Hematopoietic multipotent progenitor cell treated with erythropoietin and hydrocortisone succinate and interleukin-3 and kit ligand, for 8 days (in vitro differentiated cells): ENCODE data around the gene RPL22.
A peak's percentile ranks its signal among the peaks of the same experiment; 100 is the strongest.

Experiments used
- DNase-seq: peaks from one replicate; pipeline ENCODE4 v3.0.0-alpha.2; 2015

RPL22 gene

DNA sequence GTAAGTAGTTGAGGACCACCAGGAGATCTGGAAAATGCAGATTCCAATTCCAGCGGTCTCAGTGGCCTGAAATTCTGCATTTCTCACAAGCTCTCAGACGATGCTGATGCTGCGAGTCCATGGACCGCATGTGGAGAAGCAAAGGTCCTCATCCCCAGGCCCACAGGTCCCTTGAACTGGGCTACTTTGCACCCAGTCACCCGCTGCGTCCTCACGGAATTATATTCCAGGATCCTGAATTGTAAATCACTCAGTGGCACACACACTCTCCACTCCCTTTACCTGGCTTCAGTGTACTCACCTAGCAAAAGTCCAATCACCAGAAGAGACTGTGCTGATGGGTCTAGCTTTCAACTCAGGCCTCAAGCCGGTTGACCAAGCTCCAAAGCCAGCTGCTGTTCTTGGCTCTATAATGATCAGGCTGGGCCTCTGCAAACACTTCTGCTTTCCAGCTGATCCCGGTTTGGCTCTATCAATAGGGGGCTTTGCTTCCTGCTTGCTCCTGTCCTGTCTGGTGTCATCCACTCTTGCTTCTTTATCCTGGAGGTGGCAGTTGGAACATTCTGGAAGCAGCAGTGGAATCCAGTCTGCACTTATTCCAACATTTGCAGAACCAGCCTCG lies 904 bp upstream of the RPL22 start:
- DNase-seq = no peak

DNA sequence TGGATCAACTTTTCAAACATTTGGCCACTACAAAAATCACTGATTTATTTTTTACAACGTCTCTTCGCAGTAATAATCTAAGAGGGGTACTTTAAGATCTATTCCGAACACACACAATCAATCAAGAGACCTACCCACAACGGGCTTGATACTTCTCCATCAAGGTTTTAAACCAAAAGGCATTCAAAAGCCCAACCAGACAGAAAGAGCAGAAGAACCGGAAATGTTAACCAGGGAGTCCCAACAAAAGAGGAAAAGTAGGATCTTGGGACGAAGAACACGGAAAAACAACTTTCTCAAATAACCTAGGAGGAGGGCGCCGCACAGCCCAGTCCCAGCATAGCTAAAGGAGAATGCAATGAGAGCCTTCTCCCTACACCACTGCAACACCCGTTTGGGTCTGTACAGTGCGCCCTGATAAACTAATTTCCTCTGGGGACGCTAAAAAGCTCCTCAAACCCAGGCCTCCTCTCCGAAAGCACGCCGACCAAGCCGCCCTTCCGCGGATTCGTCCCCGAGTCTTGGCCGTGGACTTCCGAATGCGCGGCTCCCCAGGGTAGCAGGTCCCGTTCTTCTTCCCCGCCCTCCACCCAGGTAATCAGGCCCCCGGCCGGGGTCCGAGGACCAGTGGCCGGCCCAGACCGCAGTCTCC lies 623 bp downstream of the RPL22 start:
- peak; percentile 19 for DNase-seq

DNA sequence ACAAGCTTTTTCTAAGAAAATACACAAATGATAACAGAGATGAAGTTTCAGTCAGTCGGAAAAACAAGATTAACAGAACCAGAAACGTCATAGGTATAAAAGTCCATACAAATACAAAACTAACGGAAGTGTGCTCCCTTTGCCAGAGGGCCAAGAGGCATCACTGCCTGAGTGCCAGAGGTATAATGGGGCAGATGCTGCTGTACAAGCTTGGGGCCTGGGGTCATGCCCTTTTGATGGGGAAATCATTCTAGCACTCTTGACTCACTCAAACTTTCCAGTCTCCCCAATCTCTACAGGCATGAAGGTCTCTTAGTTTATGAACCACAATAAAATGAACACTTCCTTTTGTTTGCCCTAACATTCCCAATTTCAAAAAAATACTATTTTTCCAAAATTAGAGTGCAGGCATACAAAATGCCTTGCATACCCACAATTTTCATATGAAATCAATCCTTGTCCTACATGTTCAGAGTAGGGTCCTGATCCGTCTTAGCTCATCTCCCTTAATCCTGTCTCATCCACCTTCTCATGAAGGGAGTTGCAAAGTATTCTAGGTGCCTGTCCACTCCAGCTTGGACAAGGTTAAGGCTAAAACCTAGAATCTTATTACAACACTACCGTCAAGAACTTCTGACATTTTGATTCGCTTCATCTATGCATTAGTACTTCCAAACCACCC lies 1.5 kb downstream of the RPL22 start:
- DNase-seq = no peak

DNA sequence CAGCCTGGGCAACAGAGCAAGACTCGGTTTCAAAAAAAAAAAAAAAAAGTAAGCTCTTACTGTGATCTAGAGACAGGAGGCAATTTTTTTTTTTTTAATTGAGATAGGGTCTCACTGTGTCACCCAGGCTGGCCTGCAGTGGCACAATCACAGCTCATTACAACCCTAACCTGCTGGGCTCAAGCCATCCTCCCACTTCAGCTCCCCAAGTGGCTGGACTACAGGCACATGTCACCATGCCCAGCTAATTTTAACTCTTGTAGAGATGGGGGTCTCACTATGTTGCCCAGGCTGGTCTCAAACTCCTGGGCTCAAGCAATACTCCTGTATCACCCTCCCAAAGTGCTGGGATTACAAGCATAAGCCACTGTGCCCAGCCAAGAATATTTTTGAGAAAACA lies 7.4 kb downstream of the RPL22 start:
- no peak for DNase-seq

DNA sequence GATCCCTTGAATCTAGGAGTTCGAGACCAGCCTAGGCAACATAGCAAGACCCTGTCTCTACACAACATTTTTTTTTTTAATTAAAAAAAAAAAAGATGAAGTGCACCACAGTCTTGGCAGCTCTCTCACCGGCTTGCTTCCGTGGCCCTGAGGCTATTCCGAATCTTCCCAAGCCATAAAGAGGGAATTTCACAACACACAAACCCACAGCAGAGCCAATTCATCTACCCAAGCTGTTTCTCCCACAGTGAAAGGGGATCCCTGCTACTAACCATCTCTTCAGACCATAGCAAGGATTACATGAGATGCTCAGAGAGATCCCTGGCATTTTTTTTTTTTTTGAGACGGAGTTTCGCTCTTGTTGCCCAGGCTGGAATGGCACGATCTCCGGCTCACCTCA lies 10.9 kb downstream of the RPL22 start:
- DNase-seq = no peak

DNA sequence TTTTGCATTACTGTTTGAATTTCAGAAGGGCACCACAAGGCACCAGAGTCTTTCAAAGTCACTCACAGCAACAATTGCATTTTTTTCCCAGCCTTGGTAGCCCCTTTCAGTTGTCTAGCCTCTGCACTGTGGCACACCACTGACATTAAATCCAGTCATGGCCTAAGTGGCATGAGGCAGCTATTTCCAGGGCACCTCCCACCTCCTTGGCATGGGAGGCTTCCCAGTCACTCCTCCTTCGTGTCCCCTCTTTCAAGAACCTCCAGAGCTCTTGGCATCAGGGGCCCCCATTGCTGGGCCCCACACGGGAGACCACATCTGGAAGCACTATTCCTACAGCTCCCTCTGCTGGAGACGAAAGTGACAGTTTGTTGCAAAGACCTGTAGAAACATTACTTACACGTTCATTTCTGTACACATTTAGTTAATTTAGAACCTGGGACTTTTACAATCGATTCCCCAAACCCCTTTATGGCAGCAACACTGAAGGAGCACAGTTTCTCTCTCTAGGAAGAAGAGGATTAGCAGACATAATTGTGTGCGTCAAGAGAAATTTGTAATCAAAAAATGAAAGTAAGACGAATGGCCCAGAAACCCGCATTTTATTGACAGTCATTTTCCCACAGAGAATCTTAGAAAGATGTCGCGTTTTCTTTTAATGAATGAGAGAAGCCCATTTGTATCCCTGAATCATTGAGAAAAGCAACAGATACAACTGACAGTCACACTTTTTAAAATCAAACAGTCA lies 13.6 kb downstream of the RPL22 start:
- DNase-seq = peak; percentile 64

DNA sequence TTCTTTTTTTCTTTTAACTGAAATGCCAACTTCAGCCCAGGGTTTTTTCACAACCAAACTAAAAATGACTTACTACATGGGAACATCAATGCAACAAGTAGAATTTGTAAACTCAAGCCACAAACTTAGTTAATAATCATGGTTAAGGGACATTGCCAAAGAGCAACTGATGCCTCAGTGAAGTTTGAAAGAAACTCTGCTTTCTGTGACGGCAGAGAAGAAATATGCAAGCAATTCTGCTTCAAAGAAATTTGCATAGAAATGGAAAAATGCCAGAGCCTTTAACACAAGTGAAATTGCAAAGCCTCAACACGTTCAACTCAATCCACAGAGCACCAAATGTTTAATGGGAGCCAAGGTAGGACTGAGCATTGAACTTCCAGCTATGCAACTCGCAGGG lies 14.2 kb downstream of the RPL22 start:
- no peak for DNase-seq

DNA sequence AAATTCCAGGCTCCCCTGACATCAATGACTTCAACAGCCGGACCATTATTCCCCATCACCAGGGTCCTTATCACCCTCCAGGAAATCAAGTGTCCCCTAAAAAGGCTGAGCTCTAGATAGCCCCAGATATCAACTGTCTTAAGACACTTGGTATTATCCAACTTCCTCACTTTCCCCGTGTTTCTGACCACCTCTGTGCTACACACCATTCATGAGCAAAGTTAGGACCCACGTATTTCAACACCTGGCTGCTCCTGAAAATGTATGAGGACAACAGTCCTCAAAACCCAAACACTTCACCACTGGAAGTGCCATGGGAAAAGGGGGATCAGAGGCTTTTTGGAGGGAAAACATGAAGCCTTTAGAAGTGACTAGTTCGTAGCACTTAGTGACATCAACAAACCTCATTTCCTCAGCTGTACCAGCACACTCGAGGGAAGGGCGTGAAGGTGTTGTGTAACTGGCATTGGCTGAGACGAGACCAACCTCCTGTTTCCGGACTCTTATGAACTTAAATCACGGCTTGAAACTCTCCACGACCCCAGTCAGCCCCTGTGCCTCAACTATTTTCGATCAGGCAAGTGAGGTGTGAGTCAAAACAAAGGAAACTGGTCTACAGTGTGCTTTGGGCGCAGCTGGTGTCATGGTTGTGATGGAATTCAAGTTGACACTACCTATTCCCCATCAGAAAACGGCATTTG lies 15.2 kb downstream of the RPL22 start:
- no peak for DNase-seq

DNA sequence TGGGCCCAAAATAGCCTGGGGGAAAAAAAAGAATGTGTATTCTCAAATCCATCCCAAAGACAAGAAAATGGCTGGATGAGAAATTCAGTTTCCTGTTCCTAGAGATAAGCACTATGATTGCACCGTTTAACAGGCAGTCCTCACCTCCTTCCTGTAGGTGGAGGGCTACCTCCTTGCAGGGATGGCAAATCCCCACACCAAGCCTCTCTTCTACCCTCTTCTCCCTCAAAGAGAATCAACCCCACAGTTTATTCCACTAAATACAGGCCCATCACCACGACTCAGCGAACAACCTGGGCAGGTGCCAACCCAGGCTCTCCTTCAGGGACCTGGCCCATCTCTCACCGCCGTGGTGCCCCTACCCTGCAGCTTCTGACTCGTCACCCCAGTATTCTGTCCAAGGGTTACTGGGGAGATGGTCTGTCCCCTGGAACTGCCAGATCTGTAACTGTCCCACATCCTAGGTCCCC lies 15.8 kb downstream of the RPL22 start:
- DNase-seq = peak; percentile 27

DNA sequence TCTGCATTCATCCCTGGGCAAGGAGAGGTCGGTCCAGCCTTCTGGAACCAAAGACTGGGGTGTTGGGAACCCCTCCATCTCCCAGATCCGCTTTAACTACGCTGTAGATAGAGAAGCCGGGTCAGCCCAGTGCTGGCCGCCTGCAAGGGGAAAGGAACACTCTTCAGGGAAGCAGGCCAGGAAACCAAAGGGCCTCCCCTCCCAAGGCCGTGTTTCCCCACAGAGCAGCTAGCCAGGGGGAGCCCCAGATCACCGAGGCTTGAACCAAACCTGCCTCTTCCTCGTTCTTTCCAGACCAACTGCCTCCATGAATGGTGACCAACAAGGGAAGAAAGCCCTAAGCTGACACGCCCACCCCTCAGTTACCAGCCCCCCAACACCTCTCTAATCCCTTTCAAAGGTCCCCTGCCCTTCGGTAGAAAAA lies 18.0 kb downstream of the RPL22 start:
- no peak for DNase-seq

DNA sequence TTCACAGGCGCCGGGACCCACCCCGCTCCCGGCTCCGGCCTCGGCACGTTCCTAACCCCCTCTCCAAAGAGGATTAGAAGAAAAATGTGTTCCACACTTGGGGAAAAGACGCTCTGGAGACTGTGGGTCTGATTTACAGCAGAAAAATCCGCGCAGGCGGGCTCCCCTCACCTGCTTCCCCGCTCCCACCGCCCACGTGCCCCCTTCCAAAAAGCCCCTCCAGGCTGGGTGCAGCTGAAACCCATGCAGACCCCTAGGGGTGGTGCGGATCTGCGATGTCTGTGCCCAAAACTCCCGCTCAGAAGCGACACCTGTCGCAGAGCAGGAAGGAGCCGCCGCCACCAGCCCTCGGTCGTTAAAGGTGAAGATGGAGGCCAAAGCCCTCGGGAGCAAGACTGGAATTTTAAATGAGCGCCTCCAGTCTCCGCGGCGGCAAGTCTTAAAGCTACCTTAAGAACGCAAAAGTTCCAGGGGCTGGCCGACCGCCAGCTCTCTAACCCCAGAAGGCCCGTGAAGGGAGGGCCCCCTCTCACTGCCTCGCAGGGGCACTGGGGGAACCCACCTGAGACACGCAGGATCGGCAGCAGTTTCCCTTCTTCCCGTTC lies 18.6 kb downstream of the RPL22 start:
- DNase-seq = no peak

DNA sequence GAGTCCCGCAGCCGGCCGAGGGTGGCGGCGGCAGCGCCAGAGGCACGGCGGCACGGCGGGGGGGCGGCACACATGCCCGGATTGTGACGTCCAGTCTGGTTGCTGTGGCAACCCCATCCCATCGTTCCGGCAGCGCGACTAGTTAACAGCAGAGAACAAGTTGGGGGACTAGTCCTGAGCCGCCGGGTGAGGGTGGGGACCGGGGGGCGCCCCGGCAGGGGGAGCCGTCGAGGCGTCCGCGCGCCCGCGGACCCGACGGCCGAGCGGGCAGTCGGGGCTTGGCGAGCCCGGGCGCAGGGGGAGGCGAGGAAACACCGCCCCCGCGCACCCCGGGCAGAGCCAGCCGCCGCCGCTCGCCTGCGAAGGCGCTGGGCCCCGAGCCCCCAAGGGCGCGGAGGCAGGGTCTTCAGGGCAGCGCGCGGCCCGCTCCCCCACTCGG lies 19.1 kb downstream of the RPL22 start, which contains the start of gene CHD5:
TSS of gene CHD5 (minus strand) at position 54 of the 439 bp plus-strand sequence. CDS start 298 bp downstream, outside the sequence.
- no peak for DNase-seq

DNA sequence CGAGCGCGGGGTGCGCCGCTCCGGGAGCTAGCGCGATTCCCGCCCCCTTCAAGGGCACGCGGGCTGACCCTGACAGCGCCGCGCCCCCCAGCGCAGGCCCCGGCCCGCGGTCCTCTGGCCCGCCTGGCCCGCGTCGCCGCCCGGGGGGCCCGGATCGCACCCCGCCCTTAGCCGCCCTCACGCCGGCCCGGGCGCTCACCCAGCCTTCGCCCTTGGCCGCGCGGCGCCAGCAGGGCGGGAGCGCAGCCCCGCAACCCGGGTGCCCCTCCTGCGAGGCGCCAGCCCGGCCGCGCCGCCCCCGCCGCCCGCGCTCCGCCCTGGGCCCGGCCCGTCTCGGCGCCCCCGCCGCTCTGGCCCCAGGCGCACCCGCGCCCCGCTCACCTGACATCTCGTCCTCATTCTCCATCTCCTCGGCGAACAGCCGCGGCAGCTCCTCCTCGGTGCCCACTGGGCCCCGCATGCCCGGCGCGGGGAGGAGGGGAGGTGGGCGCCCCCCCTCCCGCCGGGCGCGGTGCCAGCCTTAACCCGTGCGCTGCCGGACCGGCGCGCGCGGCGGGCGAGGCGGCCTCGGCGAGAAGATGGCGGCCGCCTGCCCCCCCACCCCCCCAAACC lies 19.7 kb downstream of the RPL22 start:
- DNase-seq = no peak

DNA sequence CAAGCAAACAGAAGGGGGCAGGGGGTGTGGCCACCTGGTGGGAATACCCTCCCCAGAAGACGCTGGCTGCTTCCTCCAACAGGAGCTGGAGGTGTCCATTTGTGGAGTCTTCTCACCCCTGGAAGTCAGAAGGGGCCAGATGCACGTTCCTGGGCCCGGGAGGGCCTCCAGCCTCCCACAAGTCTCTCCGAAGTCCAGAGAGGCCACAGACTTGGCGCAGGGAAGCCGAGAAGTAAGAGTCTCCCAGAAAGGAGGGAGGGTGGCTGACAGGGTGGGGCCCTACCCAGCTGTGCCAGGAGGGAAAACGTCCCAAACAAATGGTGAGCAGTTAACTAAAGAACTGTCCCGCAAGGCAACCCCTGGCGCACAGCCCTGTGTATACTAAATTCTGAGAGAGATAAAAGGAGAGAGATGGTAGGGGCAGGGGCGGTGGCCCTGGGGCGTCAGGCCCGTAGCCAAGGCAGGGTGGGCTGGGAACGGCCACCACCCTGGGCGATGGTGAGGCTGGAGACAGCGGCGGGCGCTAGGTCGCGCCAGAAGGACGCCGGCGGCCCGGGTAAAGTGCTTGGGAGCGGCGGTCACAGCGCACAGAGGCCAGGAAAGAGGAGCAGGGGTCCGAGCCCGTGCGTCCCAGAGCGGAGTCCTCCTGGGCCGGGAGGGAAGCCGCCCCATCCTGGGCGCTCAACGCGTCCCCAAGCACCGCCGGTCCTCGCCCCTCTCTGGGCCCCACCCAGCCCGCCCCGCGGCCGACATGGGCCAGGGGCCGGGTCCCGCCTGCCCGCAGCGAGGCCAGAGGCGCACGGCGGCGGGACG lies 20.4 kb downstream of the RPL22 start:
- no peak for DNase-seq

DNA sequence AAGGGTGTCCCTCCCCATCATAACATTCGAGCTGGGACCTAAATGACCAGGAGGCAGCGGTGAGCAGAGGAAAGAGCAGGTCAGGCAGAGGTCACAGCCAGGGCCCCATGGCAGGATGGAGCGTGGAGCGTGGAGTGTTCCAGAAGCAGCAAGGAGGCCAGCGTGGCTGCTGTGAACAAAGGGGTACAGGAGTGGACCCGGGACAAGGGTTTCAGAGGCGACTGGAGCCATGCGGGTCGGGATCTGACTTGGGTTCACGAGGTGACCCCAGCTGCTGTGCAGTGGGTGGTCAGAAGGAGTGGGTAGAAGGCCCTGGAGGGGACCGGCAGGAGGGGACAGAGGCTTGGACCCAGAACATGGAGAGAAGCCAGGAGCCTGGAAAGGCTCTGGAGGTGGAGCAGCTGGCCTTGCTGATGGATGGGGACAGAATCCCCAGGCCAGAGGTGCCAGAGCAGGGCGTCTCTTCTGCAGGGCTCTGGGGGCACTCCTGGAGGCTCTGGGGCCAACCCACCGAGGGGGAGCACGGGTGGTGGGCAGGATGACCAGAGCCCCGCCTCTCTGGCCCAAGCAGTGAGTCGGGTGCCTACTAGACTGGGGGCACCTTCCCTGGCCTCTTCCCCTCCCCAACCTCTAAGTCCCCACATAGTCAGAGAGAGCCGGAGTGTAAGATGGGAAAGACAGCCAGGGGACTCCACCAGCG lies 21.6 kb downstream of the RPL22 start:
- no peak for DNase-seq

DNA sequence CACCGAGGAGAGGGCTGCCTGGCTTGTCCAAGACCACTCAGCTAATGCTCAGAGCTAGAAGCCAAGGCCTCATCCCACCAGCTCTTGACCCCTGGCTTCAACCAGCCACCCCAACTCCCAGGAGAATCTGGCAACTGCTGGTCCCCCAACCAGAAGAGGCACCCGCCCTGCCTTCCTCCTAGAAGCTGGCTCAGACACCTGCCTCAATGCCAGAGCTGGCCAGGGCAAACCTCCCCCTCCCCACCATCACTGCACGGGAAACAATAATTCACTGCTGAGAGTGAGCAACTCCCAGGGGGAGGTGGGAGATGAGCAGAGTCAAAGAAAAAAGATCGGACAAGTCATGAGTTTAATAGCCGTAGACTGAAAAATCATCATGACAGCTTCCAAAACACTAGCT lies 22.6 kb downstream of the RPL22 start:
- no peak for DNase-seq

DNA sequence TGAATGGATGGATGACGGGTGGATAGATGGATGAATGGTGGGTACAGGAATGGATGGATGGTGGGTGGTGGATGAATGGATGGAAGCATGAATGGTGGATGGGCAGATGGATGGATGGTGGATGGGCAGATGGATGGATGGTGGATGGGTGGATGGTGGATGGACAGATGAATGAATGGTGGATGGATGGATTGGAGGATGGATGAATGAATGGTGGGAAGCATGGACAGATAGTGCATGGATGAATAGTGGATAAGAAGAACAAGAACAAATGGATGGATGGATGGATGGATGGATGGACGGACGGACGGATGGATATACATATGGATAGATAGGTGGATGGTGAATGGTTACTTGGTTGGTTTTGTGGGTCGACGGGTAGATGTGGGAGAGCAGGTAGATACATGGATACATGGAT lies 24.0 kb downstream of the RPL22 start:
- no peak for DNase-seq

DNA sequence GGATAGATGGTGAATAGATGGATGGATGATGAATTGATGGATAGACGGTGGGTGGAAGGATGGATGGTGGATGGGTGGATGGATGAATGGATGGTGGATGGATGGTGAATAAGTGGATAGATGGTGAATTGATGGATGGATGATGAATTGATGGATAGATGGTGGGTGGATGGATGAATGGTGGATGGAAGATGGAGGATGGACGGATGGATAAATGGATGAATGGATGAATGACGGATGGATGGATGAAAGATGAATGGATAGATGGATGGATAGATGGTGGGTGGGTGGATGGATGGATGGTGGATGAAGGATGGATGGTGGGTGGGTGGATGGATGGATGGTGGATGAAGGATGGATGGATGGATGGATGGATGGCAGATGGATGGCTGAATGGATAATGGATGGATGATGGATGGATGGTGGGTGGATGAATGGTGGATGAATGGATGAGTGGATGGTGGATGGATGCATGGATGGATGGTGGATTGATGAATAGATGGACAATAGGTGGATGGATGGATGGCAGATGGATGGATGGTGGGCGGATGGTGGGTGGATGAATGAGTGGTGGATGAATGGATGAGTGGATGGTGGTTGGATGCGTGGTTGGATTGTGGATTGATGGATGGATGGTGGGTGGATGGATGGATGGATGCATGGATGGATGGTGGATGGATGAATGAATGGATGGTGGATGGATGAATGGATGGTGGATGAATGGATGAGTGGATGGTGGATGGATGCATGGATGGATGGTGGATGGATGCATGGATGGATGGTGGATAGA lies 24.6 kb downstream of the RPL22 start:
- DNase-seq = no peak

DNA sequence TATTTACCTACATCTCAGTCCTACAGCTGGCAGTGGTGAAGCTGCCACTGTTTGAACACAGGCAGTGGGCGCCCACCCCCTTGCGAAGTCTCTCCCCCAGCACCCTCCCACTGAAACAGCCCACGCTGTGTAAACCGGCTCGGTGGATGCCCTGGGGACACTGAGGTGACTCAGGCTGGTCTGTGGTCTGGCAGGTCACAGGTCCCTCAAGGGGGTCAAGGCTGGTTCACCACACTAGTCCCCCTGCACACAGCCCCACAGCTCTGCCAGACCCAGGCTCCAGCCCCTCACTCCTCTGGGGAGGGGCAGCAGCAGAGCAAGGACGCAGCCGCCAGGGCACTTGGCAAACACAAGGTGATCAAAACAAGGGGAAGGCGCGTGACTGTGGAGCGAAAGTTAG lies 26.8 kb downstream of the RPL22 start:
- DNase-seq = no peak
